ENCODE measurements around the gene FRMPD2.
"Not testable (repeated sequence)": the region's sequence is repeated elsewhere in the genome, so short reads cannot be mapped to it uniquely, and the experiment has no call there.

Gene FRMPD2

DNA sequence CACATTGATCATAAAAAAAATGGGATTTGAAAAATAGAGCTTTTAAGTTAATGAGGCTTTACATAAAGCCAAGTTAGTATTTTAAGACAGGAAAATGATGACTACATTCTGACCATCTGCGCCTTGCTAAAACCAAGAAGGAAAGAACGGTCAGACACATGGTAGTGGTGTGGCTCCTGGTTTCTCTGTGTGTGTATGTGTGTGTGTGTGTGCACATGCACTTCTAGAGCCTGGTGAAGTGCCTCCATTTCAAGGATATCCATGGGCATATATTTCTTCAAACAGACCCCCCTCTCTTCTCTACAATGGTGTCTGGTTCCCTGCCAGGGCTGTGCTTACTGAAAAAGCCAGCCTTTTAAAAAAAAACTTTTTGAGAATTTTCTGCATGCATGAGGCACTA, 80.9 kb downstream of the FRMPD2 start:
- Mint-ChIP-seq H3K27me3 (peaks cover 21% of the 10 kb centered on the region), H3K36me3 (no peaks in the 10 kb centered on the region), H3K9me3 (no peaks in the 10 kb centered on the region), H3K4me1 (no peaks in the 10 kb centered on the region), H3K27ac (no peak overlapping the region), H3K4me3 (no peak overlapping the region)
- ATAC-seq = no peak

DNA sequence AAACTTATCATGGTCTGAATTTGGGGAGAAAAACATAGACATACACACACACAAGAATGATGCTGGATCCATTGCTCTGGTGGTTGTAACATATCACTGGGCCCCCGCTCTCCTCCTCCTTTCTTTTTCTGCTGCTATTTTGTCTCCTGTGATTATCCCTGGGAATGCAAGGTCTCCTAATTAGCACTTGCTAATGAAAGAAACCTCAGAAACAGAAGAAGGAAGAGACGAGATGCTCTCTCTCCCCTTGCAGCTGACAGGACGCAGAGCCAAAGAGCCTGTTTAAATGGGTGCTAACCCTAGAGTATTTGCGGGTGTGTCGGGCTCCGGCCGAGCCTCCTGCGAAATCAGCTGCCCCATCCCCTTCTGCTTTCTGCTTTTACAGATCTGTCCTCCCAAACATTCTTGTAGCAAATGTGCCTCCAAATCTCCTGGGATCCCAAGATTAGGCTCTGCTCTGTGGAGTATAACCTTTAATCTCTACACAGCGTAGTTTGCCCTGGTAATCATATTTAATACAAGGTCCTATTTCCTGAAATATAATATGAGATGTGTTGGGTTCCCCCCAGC, 81.5 kb downstream of the FRMPD2 start:
- no peak for ATAC-seq
- no peak overlapping the region for H3K27ac Mint-ChIP-seq
- H3K4me1 Mint-ChIP-seq = no peaks in the 10 kb centered on the region
- no peaks in the 10 kb centered on the region for H3K9me3 Mint-ChIP-seq
- H3K4me3 Mint-ChIP-seq = no peak overlapping the region
- H3K27me3 Mint-ChIP-seq = peaks cover 26% of the 10 kb centered on the region
- no peaks in the 10 kb centered on the region for H3K36me3 Mint-ChIP-seq

DNA sequence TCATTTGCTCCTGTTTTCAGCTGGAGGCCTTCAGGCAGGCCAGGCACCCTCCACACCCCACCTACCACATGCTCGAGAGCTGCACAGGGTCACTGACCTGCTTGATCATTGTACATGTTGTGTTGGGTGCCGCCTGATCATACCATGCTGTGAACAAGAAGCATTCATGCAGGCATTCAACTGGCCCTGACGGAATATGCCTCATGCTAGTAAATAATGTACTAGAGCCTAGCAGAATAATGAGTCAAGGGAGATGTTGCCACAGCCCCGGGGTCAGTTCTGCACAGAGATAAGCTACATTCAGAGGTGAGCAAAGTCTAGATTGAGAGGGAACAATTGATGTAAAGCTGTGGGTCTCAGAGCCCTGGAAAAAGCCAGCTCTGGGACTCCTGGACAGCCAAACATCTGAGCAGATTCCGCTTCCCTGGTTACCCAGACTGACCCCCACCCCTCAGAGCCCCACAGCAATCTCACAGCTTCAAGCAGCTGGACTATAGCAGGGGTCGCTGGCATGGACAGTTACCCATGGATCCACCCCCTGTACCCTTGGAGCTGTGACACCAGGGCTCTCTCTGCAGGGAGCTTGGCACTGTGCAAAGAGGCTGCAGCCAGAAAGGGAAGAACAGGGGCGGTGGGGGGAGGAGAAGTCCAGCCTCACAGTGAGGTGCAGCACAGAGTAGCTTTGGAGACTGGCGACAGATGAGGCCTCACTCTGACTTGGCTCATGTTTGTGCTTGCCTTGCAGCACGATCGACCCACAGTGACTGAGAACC, 86.6 kb downstream of the FRMPD2 start:
- ATAC-seq = no peak
- no peak overlapping the region for H3K27ac Mint-ChIP-seq
- peaks cover 39% of the 10 kb centered on the region for H3K27me3 Mint-ChIP-seq
- no peak overlapping the region for H3K4me3 Mint-ChIP-seq
- no peaks in the 10 kb centered on the region for H3K36me3 Mint-ChIP-seq
- H3K4me1 Mint-ChIP-seq = no peaks in the 10 kb centered on the region
- no peaks in the 10 kb centered on the region for H3K9me3 Mint-ChIP-seq

DNA sequence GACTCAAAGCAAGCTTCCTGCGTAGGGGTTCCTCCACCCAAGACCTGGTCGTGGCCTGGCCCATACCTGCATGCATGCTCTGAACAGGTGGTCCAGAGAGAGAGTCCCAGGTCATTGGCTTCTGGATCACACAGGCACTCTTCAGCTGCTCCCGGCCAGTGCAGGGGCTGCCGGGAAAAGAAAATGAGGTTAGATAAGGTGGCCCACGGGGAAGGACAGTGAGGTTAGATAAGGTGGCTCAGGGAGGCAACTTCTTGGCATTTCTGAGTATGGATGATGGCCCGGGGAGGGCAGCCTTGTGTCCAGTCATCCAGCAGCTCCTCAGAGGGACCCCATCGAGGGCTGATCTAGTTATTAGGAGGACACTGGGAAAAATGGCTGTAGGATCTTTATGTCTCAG, 87.4 kb downstream of the FRMPD2 start:
- H3K27me3 Mint-ChIP-seq = peaks cover 39% of the 10 kb centered on the region
- no peak overlapping the region for H3K27ac Mint-ChIP-seq
- no peaks in the 10 kb centered on the region for H3K9me3 Mint-ChIP-seq
- no peak for ATAC-seq
- H3K36me3 Mint-ChIP-seq = no peaks in the 10 kb centered on the region
- H3K4me1 Mint-ChIP-seq = no peaks in the 10 kb centered on the region
- no peak overlapping the region for H3K4me3 Mint-ChIP-seq

DNA sequence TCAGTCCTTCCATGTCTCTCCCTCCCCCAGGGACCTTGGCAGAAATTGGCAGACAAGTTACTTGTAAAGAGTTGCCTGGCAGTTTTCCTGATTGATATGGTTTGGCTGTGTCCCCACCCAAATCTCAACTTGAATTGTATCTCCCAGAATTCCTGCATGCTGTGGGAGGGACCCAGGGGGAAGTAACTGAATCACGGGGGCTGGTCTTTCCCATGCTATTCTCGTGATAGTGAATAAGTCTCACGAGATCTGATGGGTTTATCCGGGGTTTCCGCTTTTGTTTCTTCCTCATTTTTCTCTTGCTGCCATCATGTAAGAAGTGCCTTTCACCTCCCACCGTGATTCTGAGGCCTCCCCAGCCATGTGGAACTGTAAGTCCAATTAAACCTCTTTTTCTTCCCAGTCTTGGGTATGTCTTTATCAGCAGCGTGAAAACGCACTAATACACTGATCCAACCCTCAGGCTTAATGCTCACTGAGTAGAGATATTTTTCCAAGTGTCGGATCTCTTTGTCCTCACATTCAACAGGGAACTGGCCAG, 88.2 kb downstream of the FRMPD2 start:
- not testable (repeated sequence) for H3K9me3 Mint-ChIP-seq, H3K36me3 Mint-ChIP-seq, ATAC-seq, H3K4me3 Mint-ChIP-seq, H3K4me1 Mint-ChIP-seq, H3K27ac Mint-ChIP-seq
- peaks cover 39% of the 10 kb centered on the region for H3K27me3 Mint-ChIP-seq

DNA sequence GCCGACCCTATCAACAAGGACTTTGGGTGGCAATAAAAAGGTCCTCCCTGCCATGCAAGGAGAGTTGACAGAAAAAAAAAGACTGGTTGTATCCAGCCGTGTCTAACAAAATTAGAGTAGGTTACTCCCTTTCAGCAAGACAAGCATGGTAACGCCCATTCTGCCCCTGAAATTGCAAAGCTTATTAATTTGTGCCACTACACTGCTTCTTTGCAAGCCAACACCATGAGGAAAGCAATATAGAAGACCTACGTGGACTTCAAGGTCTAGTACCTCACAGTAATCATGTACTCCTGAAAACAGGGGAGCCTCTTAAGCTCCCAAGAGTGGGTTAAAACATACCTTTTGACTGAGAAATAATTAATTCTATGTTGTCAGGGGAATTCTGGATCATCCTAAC, 90.3 kb downstream of the FRMPD2 start:
- no peak for ATAC-seq
- no peak overlapping the region for H3K27ac Mint-ChIP-seq
- no peaks in the 10 kb centered on the region for H3K36me3 Mint-ChIP-seq
- no peak overlapping the region for H3K4me3 Mint-ChIP-seq
- H3K4me1 Mint-ChIP-seq = no peaks in the 10 kb centered on the region
- H3K27me3 Mint-ChIP-seq = peaks cover 24% of the 10 kb centered on the region
- H3K9me3 Mint-ChIP-seq = no peaks in the 10 kb centered on the region

DNA sequence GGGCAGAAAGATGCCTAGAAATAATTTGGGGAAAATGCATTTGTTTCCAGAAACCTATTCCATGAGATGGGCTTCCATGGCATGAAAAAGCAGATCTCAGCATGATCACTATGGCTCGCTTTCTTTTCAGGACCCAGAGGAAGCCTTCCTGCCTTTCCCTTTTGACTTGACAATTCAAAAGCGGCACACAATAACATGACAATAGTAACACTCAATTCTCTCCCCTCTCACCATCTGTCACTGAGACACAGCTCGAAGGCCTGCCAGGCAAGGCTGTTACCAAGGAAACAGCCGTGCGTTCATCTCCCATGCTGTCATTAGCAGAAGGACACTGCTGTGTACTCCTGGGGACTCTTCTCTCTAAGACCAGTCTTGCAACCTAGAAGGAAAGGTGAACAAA, 101.8 kb downstream of the FRMPD2 start:
- H3K4me3 Mint-ChIP-seq = not testable (repeated sequence)

DNA sequence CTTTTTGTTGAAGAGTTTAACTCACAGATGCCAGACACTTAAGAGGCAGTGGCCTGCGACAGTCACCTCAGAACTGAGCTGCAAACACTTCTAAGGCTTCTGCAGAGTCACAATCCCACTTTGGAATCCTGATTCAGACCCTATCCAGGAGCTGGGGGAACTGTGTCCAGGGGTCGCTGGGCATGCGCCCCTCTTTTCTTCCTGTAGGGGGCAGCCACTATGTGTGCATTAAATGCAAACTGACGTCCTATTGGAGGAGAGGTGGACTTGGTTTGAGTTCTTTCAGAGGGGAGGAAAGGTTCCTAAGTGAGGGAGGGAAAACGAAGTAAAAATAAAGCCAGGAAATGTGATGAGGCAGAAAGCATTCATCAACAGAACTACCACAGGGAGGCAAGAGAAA, 113.8 kb downstream of the FRMPD2 start:
- H3K27ac Mint-ChIP-seq, H3K27me3 Mint-ChIP-seq, H3K36me3 Mint-ChIP-seq, H3K4me3 Mint-ChIP-seq, H3K4me1 Mint-ChIP-seq, H3K9me3 Mint-ChIP-seq, ATAC-seq: not testable (repeated sequence)

More for the DNA sequence above, 101.8 kb downstream of the FRMPD2 start:
- H3K27ac Mint-ChIP-seq, H3K4me1 Mint-ChIP-seq, ATAC-seq, H3K27me3 Mint-ChIP-seq, H3K36me3 Mint-ChIP-seq, H3K9me3 Mint-ChIP-seq: not testable (repeated sequence)

DNA sequence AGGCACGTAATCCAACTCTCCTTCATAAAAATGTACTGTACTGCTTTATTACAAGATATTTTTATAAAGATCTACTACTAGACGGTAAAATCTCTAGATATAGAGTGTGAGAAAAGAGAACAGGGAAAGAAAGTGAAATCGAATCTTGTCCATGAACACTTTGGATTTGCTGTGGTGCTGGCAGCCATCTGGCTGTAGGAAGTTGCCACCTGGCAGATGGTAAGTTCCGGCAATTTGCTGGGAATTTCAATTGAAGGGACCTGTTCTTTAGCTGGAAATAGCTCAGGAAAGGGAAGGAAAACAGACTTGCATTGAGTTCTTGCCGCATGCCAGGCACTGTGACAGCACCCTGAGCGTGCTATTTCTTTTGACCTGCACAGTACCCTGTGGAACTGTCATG, 114.3 kb downstream of the FRMPD2 start:
- not testable (repeated sequence) for H3K9me3 Mint-ChIP-seq, H3K4me3 Mint-ChIP-seq, H3K27ac Mint-ChIP-seq, H3K36me3 Mint-ChIP-seq, ATAC-seq, H3K4me1 Mint-ChIP-seq, H3K27me3 Mint-ChIP-seq

DNA sequence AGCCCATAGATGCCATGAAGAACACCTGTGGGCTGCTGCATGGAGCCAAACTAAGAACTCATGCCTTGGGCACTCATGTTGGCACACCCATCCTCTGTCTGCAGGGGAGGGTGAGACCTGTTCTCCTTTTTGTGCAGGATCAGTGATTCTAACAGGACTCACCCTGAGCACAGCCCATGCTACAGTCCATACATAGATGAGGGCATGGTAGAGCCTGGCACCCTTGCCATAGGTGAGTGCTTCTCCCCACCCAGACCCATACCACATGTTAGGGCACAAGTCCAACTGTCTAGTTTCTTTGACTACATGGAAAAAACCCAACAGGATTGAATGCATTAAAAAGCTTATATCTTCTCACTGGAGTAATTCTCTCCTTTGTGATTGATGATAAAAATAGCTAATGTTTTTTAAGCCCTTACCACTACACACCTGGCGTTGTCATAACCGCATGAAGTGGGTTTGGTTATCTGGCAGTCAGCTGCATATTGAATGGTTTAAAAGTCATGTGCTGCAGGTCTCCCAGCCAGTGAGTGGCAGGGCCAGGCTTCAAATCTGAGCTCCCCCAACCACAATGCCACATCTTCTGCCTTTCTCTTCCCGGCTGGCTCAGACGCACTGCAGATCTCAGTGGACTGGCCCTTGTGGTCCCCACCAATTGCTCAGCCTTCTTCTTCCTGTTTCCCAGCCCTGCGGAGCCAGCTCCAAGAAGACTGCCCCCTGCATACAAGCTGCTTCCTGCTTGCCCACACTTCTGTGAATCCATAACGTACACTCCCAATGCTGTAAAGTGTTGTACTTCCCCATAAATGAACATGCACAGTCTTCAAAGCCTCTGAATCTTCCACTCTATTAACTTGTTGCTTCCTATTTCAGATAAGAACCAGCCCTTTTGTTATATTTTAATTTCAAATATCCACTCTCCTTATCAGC, 120.0 kb downstream of the FRMPD2 start:
- not testable (repeated sequence) for H3K27me3 Mint-ChIP-seq, H3K4me3 Mint-ChIP-seq, H3K27ac Mint-ChIP-seq, ATAC-seq, H3K36me3 Mint-ChIP-seq, H3K4me1 Mint-ChIP-seq, H3K9me3 Mint-ChIP-seq

DNA sequence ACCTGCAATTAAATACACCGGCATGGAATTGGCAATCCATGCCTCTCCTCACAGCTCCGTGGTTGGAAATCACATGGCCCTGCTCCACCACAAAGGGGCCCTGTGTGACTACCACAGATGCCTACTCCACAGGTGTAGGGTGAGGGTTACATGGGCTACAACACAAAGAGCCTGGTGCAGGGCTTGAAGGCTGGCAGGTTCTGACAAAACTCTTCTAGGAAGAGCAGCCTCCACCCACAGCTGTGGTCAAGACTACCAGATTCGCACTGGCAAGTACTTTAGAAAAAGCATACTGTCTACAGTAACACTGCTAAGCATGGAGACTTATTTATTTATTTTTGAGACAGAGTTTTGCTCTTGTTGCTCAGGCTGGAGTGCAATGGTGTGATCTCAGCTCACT, 126.9 kb downstream of the FRMPD2 start:
- H3K27ac Mint-ChIP-seq, H3K27me3 Mint-ChIP-seq, H3K9me3 Mint-ChIP-seq, H3K4me3 Mint-ChIP-seq, H3K4me1 Mint-ChIP-seq, H3K36me3 Mint-ChIP-seq, ATAC-seq: not testable (repeated sequence)

DNA sequence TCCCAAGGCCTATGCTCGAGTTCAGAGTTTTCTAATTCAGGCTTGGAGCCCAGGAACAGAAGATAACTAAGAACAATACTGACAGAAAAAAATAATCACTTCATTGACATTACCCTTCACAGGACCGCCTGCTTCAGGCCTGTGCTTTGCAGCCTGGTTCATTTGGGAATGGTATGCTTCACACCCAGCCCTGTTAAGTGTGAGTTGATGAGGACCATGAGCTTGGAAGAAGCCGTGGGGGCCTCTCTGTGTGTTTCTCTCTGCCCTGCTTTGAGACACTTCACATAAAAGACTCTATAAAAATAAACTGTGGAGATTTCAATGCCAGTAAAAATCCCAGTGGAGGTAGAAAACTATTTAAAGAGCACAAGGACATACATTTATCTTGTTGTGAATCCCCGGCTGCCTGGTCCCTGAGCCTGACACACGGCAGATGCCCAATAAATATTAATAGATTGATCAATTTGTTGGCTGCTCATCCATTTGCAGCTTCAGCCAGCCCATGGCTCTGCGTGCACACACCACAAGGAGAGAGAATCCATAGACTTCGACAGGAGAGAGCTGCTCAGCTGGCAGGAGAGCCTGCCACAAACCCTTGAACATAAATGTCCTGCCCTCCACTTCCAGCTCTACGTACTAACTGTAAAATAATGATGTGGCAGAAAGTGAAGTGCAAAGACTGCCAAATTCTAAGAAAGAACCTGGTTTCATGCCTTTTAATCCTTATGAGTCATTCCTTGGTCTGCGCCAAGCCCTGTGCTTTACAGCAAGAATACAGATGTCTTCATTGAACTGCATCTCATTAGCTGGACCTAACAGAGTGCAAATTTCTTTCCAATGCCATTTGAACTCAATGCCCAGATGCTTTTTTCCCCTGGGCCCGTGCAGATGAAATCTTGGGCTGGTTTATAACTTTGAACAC, 130.5 kb downstream of the FRMPD2 start:
- ATAC-seq, H3K9me3 Mint-ChIP-seq: not testable (repeated sequence)

DNA sequence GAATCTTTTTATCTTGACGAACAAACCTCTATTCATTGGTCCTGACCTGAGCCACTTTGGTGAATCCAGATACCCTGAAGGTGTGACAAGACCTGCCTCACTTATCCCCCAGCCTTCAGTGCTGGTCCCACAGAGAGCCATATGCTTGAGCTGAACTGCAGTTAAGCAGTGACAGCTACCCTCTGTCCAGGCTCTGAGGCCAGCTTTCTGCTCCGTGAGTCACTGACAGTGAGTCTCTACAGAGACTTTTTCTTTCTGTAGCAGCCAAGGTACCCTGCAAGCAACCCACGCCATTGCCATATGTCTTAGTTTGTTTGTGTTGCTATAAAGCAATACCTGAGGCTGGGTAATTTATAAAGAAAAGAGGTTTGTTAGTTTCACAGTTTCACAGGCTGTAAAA, 133.5 kb downstream of the FRMPD2 start:
- not testable (repeated sequence) for H3K4me3 Mint-ChIP-seq, ATAC-seq, H3K9me3 Mint-ChIP-seq, H3K36me3 Mint-ChIP-seq, H3K27ac Mint-ChIP-seq, H3K4me1 Mint-ChIP-seq, H3K27me3 Mint-ChIP-seq

More for the DNA sequence above, 130.5 kb downstream of the FRMPD2 start:
- H3K27me3 Mint-ChIP-seq, H3K36me3 Mint-ChIP-seq, H3K27ac Mint-ChIP-seq, H3K4me3 Mint-ChIP-seq, H3K4me1 Mint-ChIP-seq: not testable (repeated sequence)

DNA sequence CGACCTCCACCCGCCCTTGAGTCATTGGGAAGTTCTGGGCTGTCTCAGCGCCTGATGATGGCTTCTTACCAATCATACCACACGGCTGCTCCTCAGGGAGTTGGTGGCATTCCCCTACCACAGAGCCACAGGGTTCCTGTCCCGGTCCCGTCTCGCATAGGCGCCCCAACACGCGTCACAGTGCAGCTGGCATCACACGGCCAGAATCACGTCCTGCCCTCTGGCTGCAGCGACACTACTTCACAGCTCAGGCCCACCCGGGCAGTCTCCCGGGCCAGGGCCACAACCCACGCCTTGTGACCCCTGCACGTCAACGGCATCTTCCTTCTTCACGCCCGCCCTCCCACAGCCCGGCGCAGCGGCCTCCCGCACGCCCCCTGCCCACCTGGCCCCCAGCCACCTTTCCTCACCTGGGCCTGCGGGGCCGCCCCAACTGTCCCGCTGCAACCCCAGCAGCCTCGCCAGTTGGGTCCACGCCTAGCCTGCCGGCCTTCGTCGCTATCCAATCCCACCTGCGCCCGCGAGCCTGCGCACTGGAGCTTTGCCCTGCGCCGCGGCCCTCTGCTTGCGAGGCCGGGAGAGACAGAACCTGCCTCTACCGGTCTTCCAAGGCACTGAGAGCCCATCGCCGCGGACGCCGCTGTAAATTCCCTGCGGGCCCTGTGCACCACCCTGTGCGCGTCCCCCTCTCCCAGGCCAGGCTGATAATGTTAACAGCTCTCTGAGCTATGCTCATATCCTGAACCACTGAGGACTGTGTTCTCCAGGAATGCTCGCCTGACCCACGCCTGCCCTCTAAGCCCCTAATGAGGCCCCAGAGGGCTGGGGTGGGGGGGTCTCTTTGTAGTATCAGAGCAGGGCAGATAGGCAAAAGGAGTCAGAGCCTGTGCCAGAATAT, 134.3 kb downstream of the FRMPD2 start:
- H3K27me3 Mint-ChIP-seq, H3K4me3 Mint-ChIP-seq, H3K4me1 Mint-ChIP-seq, H3K9me3 Mint-ChIP-seq, H3K36me3 Mint-ChIP-seq, H3K27ac Mint-ChIP-seq: not testable (repeated sequence)
- peak; percentile 74 for ATAC-seq

Measured in stimulated activated memory B cell treated with anti-CD40 and anti-IgM and Interleukin-4, amounts not matched to agents 10 μg/mL and 1 μg/mL and 100 μg/mL, for 72 hours (primary cell).